OCI-LY7 (cell line): ENCODE measurements around the gene FHIT. TPM values are rescaled to one million over a fixed set of nuclear protein-coding genes. Genes with fewer than 3 reads are reported as not detected.

ENCODE experiments used
- BruUV-seq: library from RNA; stranded (reverse); fragments of 400-500 nt; replicated peaks from 2 replicates; lab custom pipeline; 2021; lab: Mats Ljungman, UMichigan
- CTCF ChIA-PET: fragments of 300-600 bp; sonication (Branson Sonifier 250); formaldehyde crosslinking; loops from one replicate; lab custom pipeline; 2022; ENCODE audit warnings: antibody characterized with exemption; ENCODE audit not compliant: unreplicated experiment; lab: Charles Lee
- POLR2A ChIA-PET: fragments of 300-600 bp; sonication (Branson Sonifier 250); formaldehyde crosslinking; loops from one replicate; lab custom pipeline; 2022; ENCODE audit warnings: antibody characterized with exemption; lab: Charles Lee
- DNase-seq: peaks from one replicate; pipeline ENCODE4 v3.0.0-alpha.2; 2015; ENCODE audit warnings: low spot score
- H2AFZ ChIP-seq: fragments of 200-600 bp; sonication (generic), shearing (Covaris generic); 2 replicates; pipeline ENCODE4 v1.6.1; 2014; ENCODE audit warnings: mild to moderate bottlenecking, antibody characterized with exemption, low read length, moderate library complexity
- H3K27ac ChIP-seq: fragments of 200-600 bp; sonication (generic); 2 replicates; pipeline ENCODE4 v1.5.1; 2014; ENCODE audit warnings: mixed run types, low read depth, mild to moderate bottlenecking, moderate library complexity, low read length, inconsistent platforms; ENCODE audit not compliant: poor library complexity, severe bottlenecking
- H3K36me3 ChIP-seq: fragments of 200-600 bp; sonication (generic); 2 replicates; pipeline ENCODE4 v1.6.1; 2014; ENCODE audit warnings: mild to moderate bottlenecking, antibody characterized with exemption, low read length, moderate library complexity, mixed read lengths; ENCODE audit not compliant: insufficient read depth
- H3K4me1 ChIP-seq: fragments of 200-600 bp; sonication (generic); 2 replicates; pipeline ENCODE4 v1.5.1; 2014; ENCODE audit warnings: mild to moderate bottlenecking, low read length; ENCODE audit not compliant: insufficient read depth, poor library complexity, severe bottlenecking
- H3K4me2 ChIP-seq: fragments of 200-600 bp; sonication (generic); 2 replicates; pipeline ENCODE4 v1.6.1; 2014; ENCODE audit warnings: mild to moderate bottlenecking, low read length
- H3K4me3 ChIP-seq: fragments of 200-600 bp; sonication (generic); 2 replicates; pipeline ENCODE4 v1.5.1; 2014; ENCODE audit warnings: mild to moderate bottlenecking, low read depth, low read length; ENCODE audit not compliant: poor library complexity, severe bottlenecking
- H3K79me2 ChIP-seq: fragments of 200-600 bp; sonication (generic); 2 replicates; pipeline ENCODE4 v1.6.1; 2016; ENCODE audit warnings: low read depth, mild to moderate bottlenecking, low read length, moderate library complexity, mixed read lengths; ENCODE audit not compliant: insufficient read depth
- H3K9me2 ChIP-seq: fragments of 200-600 bp; sonication (generic); 2 replicates; pipeline ENCODE4 v1.6.1; 2016; ENCODE audit warnings: mild to moderate bottlenecking, low read length, mixed read lengths; ENCODE audit not compliant: insufficient read depth
- H3K9me3 ChIP-seq: fragments of 200-600 bp; sonication (generic); 2 replicates; pipeline ENCODE4 v1.6.1; 2014; ENCODE audit warnings: mild to moderate bottlenecking, mixed run types, low read length, mixed read lengths
- H4K20me1 ChIP-seq: fragments of 200-600 bp; sonication (generic); 2 replicates; pipeline ENCODE4 v1.6.1; 2014; ENCODE audit warnings: mild to moderate bottlenecking, antibody characterized with exemption, low read length, moderate library complexity, mixed read lengths; ENCODE audit not compliant: insufficient read depth
- CTCF ChIP-seq: fragments of 200-600 bp; sonication (generic); conservative IDR thresholded peaks from 2 replicates; pipeline ENCODE4 v1.5.1; 2014; ENCODE audit warnings: mild to moderate bottlenecking, antibody characterized with exemption, low read length, moderate library complexity, mixed read lengths
- EZH2phosphoT487 ChIP-seq: fragments of 200-600 bp; sonication (generic); IDR thresholded peaks from 2 replicates; pipeline ENCODE4 v1.6.1; 2018; ENCODE audit warnings: low read depth, borderline replicate concordance, mild to moderate bottlenecking, mixed run types, antibody characterized with exemption, low read length, moderate library complexity, mixed read lengths
- intact Hi-C: fragments of 100-400 bp; cut with micrococcal nuclease; formaldehyde crosslinking; loops from one replicate; pipeline ENCODE4 v1.10.0; 2022; ENCODE audit not compliant: unreplicated experiment
- total RNA-seq, 2 experiments: library from RNA; depleted of rRNA in 1 of 2; stranded (reverse); fragments of >200 nt in 1 of 2; shearing (Covaris generic) in 1 of 2; gene quantifications; 2 replicates each; pipeline ENCODE4 v1.2.3, GENCODE V29; 2014 to 2022

Gene FHIT
- total RNA-seq, 2 experiments from 2014 or later = 5.0 to 10.9 TPM

DNA sequence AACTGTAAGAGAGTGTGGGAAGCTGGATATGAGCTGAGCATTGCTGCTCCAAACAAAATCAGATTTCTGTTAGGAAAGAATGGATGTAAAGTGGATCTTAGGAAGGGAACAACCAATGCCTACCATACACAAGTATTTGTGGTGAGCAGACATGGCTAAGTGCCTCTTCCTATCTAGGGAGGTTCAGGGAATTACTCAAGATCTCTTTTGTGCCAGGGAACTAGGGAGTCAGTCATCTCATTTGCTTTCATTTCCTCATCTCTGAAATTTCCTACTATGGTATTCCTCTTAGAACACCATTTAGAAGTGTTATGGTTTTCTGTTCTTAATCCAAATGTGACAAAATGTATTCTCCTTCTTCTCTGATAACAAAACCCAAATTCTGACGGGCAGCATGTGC lies 396.5 kb downstream of the FHIT start:
- TF ChIP-seq CTCF (no peak), EZH2phosphoT487 (no peak)
- Histone ChIP-seq H3K4me1 (no peaks in the 10 kb centered on the region), H3K9me3 (no peaks in the 10 kb centered on the region), H3K27ac (no peak overlapping the region), H3K36me3 (no peaks in the 10 kb centered on the region), H3K4me3 (no peak overlapping the region), H3K4me2 (no peak overlapping the region), H3K9me2 (no peaks in the 10 kb centered on the region), H2AFZ (no peak overlapping the region), H4K20me1 (no peaks in the 10 kb centered on the region), H3K79me2 (no peaks in the 10 kb centered on the region)
- intact Hi-C loops = no loop called here
- POLR2A ChIA-PET = interaction anchor here (0.5 kb wide), 1 partner anchor 88 kb away, joined by 4 read pairs; no protein-coding TSS in a partner anchor
- DNase-seq = no peak
- CTCF ChIA-PET = no interaction called here
- BruUV-seq = no TSS peak

GRCh38 chr3:60847791-60848190 lies 403.5 kb downstream of the FHIT start:
- CTCF ChIA-PET = no interaction called here

More at GRCh38 chr3:60847791-60848190, 403.5 kb downstream of the FHIT start:
- Histone ChIP-seq H3K4me2 (no peak overlapping the region), H3K36me3 (no peaks in the 10 kb centered on the region), H3K27ac (no peak overlapping the region), H3K9me3 (no peaks in the 10 kb centered on the region), H3K4me3 (no peak overlapping the region), H3K79me2 (no peaks in the 10 kb centered on the region), H2AFZ (no peak overlapping the region), H3K4me1 (no peaks in the 10 kb centered on the region), H3K9me2 (no peaks in the 10 kb centered on the region), H4K20me1 (no peaks in the 10 kb centered on the region)
- POLR2A ChIA-PET = no interaction called here
- intact Hi-C loops = no loop called here
- no TSS peak for BruUV-seq
- no peak for DNase-seq
- TF ChIP-seq CTCF (no peak), EZH2phosphoT487 (no peak)
